KOPT-K1 (cell line): ENCODE results near the gene EMP3.

ENCODE experiments used
- H3K27ac ChIP-seq: fragments of 200-600 bp; sonication (generic); 2 replicates; pipeline ENCODE4 v1.5.1; 2016; ENCODE audit warnings: antibody characterized with exemption, mild to moderate bottlenecking, low read depth, low read length; ENCODE audit not compliant: poor library complexity, severe bottlenecking
- H3K36me3 ChIP-seq: fragments of 200-600 bp; sonication (generic); 2 replicates; pipeline ENCODE4 v1.5.1; 2017; ENCODE audit warnings: antibody characterized with exemption, mild to moderate bottlenecking, low read length, moderate library complexity; ENCODE audit not compliant: insufficient read depth
- H3K9me3 ChIP-seq: fragments of 200-600 bp; sonication (generic); 2 replicates; pipeline ENCODE4 v1.5.1; 2017; ENCODE audit warnings: antibody characterized with exemption, low read length, mild to moderate bottlenecking; ENCODE audit not compliant: insufficient read depth, poor library complexity, severe bottlenecking

Gene EMP3

GRCh38 chr19:48332662-48333466 is 7.5 kb downstream of the EMP3 start:
- H3K36me3 ChIP-seq, result no peaks in the 10 kb centered on the region
- H3K27ac ChIP-seq, result peak overlapping the region; percentile 88
- peaks cover 11% of the 10 kb centered on the region for H3K9me3 ChIP-seq

GRCh38 chr19:48333467-48334384 is 8.4 kb downstream of the EMP3 start:
- Histone ChIP-seq H3K9me3 (peaks cover 5% of the 10 kb centered on the region), H3K36me3 (no peaks in the 10 kb centered on the region), H3K27ac (peak overlapping the region; percentile 88)

- Histone ChIP-seq H3K27ac (no peak overlapping the region), H3K9me3 (no peaks in the 10 kb centered on the region), H3K36me3 (no peaks in the 10 kb centered on the region; the same call in 1 of the 2 replicates)
These were observed 13.0 kb downstream of the EMP3 start for GRCh38 chr19:48338253-48338755.

- no peaks in the 10 kb centered on the region for H3K9me3 ChIP-seq
- no peaks in the 10 kb centered on the region; the same call in 1 of the 2 replicates for H3K36me3 ChIP-seq
- no peak overlapping the region for H3K27ac ChIP-seq
These were observed 13.6 kb downstream of the EMP3 start for GRCh38 chr19:48338802-48339503.

- H3K36me3 ChIP-seq, result no peaks in the 10 kb centered on the region; the same call in 1 of the 2 replicates
- H3K27ac ChIP-seq, result no peak overlapping the region
- no peaks in the 10 kb centered on the region for H3K9me3 ChIP-seq
These were observed 15.6 kb downstream of the EMP3 start for GRCh38 chr19:48340995-48341394.

GRCh38 chr19:48341515-48342413 is 16.4 kb downstream of the EMP3 start:
- no peak overlapping the region for H3K27ac ChIP-seq
- H3K9me3 ChIP-seq, result no peaks in the 10 kb centered on the region
- H3K36me3 ChIP-seq, result no peaks in the 10 kb centered on the region; the same call in 1 of the 2 replicates

GRCh38 chr19:48342414-48342738 is 17.0 kb downstream of the EMP3 start:
- H3K9me3 ChIP-seq, result no peaks in the 10 kb centered on the region
- no peak overlapping the region for H3K27ac ChIP-seq
- H3K36me3 ChIP-seq, result no peaks in the 10 kb centered on the region; the same call in 1 of the 2 replicates

- H3K27ac ChIP-seq, result no peak overlapping the region
- H3K36me3 ChIP-seq, result no peaks in the 10 kb centered on the region; the same call in 1 of the 2 replicates
- no peaks in the 10 kb centered on the region for H3K9me3 ChIP-seq
These were observed 17.6 kb downstream of the EMP3 start for GRCh38 chr19:48342841-48343540.

GRCh38 chr19:48344892-48345291 is 19.5 kb downstream of the EMP3 start:
- no peak overlapping the region for H3K27ac ChIP-seq

GRCh38 chr19:48346191-48346590 is 20.8 kb downstream of the EMP3 start:
- Histone ChIP-seq H3K9me3 (no peaks in the 10 kb centered on the region), H3K36me3 (no peaks in the 10 kb centered on the region; the same call in 1 of the 2 replicates), H3K27ac (no peak overlapping the region)

More at GRCh38 chr19:48344892-48345291, 19.5 kb downstream of the EMP3 start:
- Histone ChIP-seq H3K36me3 (no peaks in the 10 kb centered on the region; the same call in 1 of the 2 replicates), H3K9me3 (no peaks in the 10 kb centered on the region)

GRCh38 chr19:48348045-48348444 is 22.7 kb downstream of the EMP3 start:
- Histone ChIP-seq H3K9me3 (no peaks in the 10 kb centered on the region), H3K27ac (no peak overlapping the region), H3K36me3 (no peaks in the 10 kb centered on the region)

- H3K27ac ChIP-seq, result no peak overlapping the region
These were observed 23.4 kb downstream of the EMP3 start for GRCh38 chr19:48348737-48349136.

GRCh38 chr19:48350856-48351255 is 25.5 kb downstream of the EMP3 start:
- Histone ChIP-seq H3K9me3 (no peaks in the 10 kb centered on the region), H3K27ac (no peak overlapping the region), H3K36me3 (no peaks in the 10 kb centered on the region)

More at GRCh38 chr19:48348737-48349136, 23.4 kb downstream of the EMP3 start:
- Histone ChIP-seq H3K9me3 (no peaks in the 10 kb centered on the region), H3K36me3 (no peaks in the 10 kb centered on the region)
